Nephron (organoid): ENCODE results near the gene ATAD3C.

Experiments
- H3K27ac Mint-ChIP-seq, 3 experiments: 2 replicates each; pipeline ENCODE4 v1.8.0; 2020; ENCODE audit warnings: mixed read lengths in 3 of 3, mild to moderate bottlenecking in 2 of 3, moderate library complexity in 1 of 3
- H3K27me3 Mint-ChIP-seq: 2 replicates; pipeline ENCODE4 v1.8.0; 2021; ENCODE audit warnings: low read depth, mild to moderate bottlenecking, moderate library complexity, mixed read lengths
- H3K36me3 Mint-ChIP-seq: 2 replicates; pipeline ENCODE4 v1.8.0; 2020; ENCODE audit warnings: low read depth, mixed read lengths
- H3K4me1 Mint-ChIP-seq: 2 replicates; pipeline ENCODE4 v1.8.0; 2020; ENCODE audit warnings: mixed read lengths
- H3K4me3 Mint-ChIP-seq, 3 experiments: 2 replicates each; pipeline ENCODE4 v1.8.0; 2020; ENCODE audit warnings: mild to moderate bottlenecking in 3 of 3, mixed read lengths in 3 of 3, moderate library complexity in 2 of 3
- H3K9me3 Mint-ChIP-seq: 2 replicates; pipeline ENCODE4 v1.8.0; 2020; ENCODE audit warnings: mixed read lengths
- TF ChIP-seq, protein P1 (sequence below), 3 experiments: fragments of 200-600 bp; sonication (generic); IDR thresholded peaks; one replicate each; pipeline ENCODE4 v1.5.0; 2021; ENCODE audit warnings: antibody characterized with exemption in 3 of 3; ENCODE audit not compliant: unreplicated experiment in 3 of 3

Gene ATAD3C

DNA sequence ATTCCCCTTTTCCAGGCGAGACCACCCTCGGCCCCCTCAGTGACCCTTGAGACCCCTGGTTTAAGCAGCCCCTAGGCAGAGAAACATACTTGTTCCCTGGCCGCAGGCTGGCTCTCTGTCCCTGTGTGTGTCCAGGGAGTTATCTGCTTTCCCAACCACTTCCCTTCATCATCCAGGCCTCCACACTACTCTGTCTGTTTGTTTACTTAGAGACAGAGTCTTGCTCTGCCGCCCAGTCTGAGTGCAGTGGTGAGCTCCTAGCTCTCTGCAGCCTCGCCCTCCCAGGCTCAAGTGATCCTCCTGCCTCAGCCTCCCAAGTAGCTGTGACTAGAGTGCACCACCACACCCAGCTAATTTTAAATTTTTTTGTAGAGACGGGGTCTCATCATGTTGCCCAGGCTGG, 19.8 kb upstream of the ATAD3C start:
- H3K4me3 Mint-ChIP-seq, result peak overlapping the region; percentile 63 to 72 (median 67)
- H3K27ac Mint-ChIP-seq, result peak overlapping the region; percentile 95 to 99 (median 98)
- no peaks in the 10 kb centered on the region for H3K27me3 Mint-ChIP-seq
- no peaks in the 10 kb centered on the region for H3K36me3 Mint-ChIP-seq
- no peaks in the 10 kb centered on the region for H3K9me3 Mint-ChIP-seq
- H3K4me1 Mint-ChIP-seq, result peaks cover 32% of the 10 kb centered on the region
- TF ChIP-seq, protein P1, sequence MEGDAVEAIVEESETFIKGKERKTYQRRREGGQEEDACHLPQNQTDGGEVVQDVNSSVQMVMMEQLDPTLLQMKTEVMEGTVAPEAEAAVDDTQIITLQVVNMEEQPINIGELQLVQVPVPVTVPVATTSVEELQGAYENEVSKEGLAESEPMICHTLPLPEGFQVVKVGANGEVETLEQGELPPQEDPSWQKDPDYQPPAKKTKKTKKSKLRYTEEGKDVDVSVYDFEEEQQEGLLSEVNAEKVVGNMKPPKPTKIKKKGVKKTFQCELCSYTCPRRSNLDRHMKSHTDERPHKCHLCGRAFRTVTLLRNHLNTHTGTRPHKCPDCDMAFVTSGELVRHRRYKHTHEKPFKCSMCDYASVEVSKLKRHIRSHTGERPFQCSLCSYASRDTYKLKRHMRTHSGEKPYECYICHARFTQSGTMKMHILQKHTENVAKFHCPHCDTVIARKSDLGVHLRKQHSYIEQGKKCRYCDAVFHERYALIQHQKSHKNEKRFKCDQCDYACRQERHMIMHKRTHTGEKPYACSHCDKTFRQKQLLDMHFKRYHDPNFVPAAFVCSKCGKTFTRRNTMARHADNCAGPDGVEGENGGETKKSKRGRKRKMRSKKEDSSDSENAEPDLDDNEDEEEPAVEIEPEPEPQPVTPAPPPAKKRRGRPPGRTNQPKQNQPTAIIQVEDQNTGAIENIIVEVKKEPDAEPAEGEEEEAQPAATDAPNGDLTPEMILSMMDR (IDR thresholded peaks at IDR 0.05; ENCODE audit: unreplicated experiment in 3 of 3), result no peak

DNA sequence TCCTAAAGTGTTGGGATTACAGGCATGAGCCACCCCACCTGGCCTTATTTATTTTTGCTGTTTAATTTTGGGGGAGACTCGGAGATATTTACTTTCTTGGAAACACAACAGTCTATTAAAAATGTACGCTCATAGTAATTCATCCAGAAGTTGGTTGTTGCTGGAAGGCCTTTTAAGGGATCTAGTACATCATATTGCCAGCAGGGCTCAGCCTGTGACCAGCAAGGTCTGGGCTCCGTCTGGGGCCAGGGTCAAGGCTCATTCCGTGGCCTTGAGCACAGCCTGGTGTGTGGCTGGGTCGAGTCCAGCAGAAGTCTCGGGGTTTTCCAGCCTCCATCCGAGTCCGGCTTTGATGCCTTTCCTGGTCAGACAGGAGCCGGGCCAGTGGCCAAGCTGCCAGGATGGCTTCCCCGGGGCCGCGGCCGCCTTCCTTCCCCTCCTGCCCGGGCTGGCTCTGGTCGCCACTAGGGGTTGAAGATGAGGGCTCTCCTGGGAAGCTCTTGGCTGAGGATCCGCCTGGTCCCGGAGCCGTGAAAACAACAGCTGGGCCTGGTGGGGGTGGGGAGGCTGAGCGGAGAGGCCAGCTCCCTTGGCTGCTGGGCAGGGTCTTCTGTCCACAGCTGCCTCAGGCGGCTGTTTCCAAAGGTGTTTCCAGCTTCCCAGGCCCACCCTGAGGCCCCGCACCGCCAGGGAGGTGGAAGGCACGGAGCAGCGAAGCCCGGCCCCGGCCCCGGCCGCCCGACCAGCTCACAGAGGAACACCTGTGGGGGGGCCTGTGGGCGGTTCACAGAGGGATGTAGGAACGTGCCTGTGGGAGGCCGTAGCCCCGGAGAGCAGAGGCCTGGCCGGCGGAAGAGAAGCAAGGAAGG, 19.1 kb upstream of the ATAD3C start:
- H3K4me1 Mint-ChIP-seq, result peaks cover 37% of the 10 kb centered on the region
- peak overlapping the region; percentile 95 to 99 (median 98) for H3K27ac Mint-ChIP-seq
- peak overlapping the region; percentile 63 to 72 (median 67) for H3K4me3 Mint-ChIP-seq
- H3K27me3 Mint-ChIP-seq, result no peaks in the 10 kb centered on the region
- H3K36me3 Mint-ChIP-seq, result no peaks in the 10 kb centered on the region
- H3K9me3 Mint-ChIP-seq, result no peaks in the 10 kb centered on the region
- TF ChIP-seq, protein P1 (IDR thresholded peaks at IDR 0.05; ENCODE audit: unreplicated experiment in 3 of 3), result peak in 1 of 3 experiments; percentile 39

DNA sequence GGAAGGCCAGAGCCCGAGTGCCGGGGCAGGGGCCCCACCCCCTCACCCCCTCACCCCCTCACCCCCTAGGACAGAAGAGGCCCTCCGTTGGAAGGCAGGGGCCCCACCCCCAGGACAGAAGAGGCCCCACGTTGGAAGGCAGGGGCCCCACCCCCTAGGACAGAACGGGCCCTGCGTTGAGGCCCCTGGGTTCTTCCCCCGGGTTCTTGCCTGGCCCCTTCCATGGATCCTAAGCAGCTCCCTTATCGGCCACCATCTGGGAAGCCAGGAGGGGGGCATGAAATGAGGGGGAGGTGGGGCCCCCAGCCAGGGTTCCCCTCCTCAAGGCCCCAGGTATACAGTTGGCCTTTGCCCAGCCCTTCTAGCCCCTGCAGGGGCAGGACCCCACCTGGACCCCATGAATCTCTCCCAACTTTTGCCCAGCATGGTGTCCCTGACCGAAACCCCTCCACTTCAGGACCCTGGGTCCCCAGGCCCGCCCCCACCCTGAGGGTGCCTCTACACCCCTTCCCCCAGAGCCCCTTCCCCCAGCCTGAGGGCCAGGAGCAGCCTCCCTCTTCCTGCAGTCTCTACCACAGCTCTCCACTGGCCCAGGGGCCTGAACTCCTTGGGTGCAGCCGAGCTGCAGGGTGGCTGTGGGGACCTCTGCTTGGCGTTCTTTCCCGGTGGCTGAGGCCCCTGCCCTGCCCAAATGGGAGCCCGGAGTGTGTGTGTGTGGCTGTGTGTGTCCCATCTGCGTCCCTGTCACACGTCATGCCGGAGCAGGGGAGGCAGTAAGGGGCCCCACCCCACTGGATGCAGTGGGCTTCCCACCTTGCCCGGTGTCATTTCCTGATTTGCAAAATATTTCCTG, 18.3 kb upstream of the ATAD3C start:
- Mint-ChIP-seq H3K36me3 (no peaks in the 10 kb centered on the region), H3K27me3 (no peaks in the 10 kb centered on the region), H3K4me1 (peaks cover 37% of the 10 kb centered on the region), H3K4me3 (peak overlapping the region; percentile 34 to 45 (median 42)), H3K27ac (peak overlapping the region; percentile 95 to 99 (median 98)), H3K9me3 (no peaks in the 10 kb centered on the region)
- TF ChIP-seq, protein P1 (IDR thresholded peaks at IDR 0.05; ENCODE audit: unreplicated experiment in 3 of 3), result no peak

DNA sequence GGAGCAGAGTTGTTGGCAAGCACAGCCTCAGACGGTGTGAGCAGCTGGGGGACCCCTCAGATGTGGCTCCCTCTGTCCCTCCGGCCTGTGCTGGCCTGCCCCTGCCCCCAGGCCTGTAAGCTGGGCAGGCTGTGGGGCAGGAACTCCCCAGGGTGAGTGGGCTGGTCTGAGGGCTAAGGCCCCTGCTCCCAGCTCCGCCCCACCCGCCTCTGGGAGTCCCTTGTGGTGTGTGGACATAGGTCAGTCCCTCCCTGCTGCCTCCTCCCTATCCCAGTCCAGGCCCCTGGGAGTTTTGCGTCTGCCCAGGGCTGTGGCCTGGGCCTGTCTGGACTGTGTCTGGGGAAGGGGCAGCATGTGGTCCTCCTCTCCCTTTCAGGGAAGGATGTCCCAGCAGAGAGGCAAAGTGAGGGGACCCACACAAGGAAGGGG, 17.6 kb upstream of the ATAD3C start:
- Mint-ChIP-seq H3K27ac (peak overlapping the region; percentile 90 to 97 (median 91)), H3K9me3 (no peaks in the 10 kb centered on the region), H3K36me3 (no peaks in the 10 kb centered on the region), H3K4me1 (peaks cover 37% of the 10 kb centered on the region), H3K27me3 (no peaks in the 10 kb centered on the region), H3K4me3 (peak overlapping the region; percentile 41 to 76 (median 52))
- TF ChIP-seq, protein P1 (IDR thresholded peaks at IDR 0.05; ENCODE audit: unreplicated experiment in 3 of 3), result no peak

DNA sequence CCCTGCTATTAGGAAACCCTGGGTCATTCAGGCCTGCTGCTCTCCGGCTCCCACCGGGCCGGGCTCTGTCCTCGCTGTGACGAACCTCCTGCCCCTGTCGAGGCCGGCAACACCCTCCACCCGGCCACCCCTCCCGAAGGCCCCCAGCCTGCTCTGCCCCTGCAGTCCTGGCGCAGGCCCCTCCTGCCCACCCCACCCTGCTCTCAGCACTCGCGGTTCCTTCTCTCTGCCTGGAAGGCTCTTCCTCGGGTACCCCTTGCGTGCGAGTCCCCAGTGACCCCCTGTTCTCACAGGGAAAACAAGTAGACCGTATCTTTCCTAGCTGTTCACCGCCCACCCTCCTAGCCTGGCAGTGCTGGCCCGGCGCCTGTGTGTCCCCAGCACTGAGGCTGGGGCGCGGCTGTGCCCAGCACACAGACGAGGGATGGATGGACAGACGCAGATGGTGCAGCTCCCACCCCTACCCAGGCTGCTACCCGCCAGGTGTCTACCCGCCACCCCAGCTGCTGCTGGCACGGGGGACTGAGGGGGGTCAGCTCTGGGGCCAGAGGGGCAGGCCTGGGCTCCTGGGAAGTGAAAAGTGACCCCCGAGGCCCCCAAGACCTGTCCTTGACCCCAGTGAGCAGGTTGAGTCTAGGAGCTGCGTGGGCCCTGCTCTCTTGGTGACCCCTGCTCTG, 17.1 kb upstream of the ATAD3C start:
- H3K4me1 Mint-ChIP-seq, result peaks cover 37% of the 10 kb centered on the region
- peak overlapping the region; percentile 90 to 97 (median 91) for H3K27ac Mint-ChIP-seq
- no peaks in the 10 kb centered on the region for H3K9me3 Mint-ChIP-seq
- no peaks in the 10 kb centered on the region for H3K36me3 Mint-ChIP-seq
- TF ChIP-seq, protein P1 (IDR thresholded peaks at IDR 0.05; ENCODE audit: unreplicated experiment in 3 of 3), result no peak
- H3K4me3 Mint-ChIP-seq, result peak overlapping the region; percentile 41 to 76 (median 52)
- no peaks in the 10 kb centered on the region for H3K27me3 Mint-ChIP-seq
